ENCODE measurements around the gene RNF14. TPM values are rescaled to one million over a fixed set of nuclear protein-coding genes. Genes with fewer than 3 reads are reported as not detected.

Gene RNF14
- total and polyA plus RNA-seq, 10 of the 15 experiments (the other 5 are each of a cell fraction or from before 2014, with no cell fraction given), result 13.2 to 41.8 (median 28.3) TPM

DNA sequence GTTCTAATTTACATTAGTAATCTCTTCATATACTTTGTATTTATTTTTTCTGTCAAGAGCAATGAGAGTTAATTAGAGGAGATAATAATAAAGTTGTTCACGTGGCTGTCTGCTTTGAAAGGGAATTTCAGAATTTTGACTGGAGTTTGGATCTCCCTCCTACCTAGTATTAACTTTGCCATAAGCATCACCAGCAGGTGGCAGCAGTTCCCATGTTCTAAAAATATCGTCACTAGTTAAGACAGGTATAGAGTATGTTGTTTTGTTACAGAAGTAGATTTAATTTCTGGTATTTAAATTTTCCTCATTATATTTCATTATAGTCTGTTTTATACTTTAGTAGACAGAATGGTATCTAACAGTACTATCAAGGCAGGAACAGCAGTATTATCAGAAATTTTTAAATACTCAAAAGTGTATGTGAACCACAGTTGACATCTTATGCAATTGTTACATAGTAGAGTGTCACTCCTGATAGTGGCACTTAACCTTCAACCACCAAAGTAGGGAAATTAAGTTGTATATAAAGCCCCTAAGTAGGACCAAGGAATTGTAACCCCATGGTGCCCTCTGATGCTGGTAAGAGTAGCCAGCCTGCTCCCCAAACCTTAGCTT, 23.6 kb downstream of the RNF14 start:
- H3K9ac ChIP-seq (ENCODE audit: control insufficient read depth, insufficient read depth, low read length), result no peak overlapping the region
- intact Hi-C loops (cut with micrococcal nuclease; ENCODE audit: unreplicated experiment), result loop anchor here (1.0 to 2.0 kb wide), 2 partner anchors 22 to 152 kb away; no protein-coding TSS in a partner anchor
- no peak overlapping the region for H3K4me3 ChIP-seq
- ChIA-PET RAD21 (ENCODE audit: unreplicated experiment) (interaction anchor here (1.0 to 3.7 kb wide), 3 partner anchors 23 to 151 kb away, joined by 3 to 25 read pairs (median 24); no protein-coding TSS in a partner anchor), POLR2A (no interaction called here), SMC1A (ENCODE audit: uncharacterized antibody, unreplicated experiment) (interaction anchor here (1.0 to 7.0 kb wide), 7 partner anchors 16 to 300 kb away, joined by 3 to 67 read pairs (median 27); partner anchors contain the start of genes GNPDA1 and RNF14), CTCF (interaction anchor here (0.6 to 9.5 kb wide), 13 partner anchors 14 to 153 kb away, joined by 3 to 120 read pairs (median 6); partner anchors contain the start of genes GNPDA1 and RNF14)
- peaks cover 0 to 4% of the 10 kb centered on the region in 2 experiments; a peak in 1 of 4 replicates for H3K36me3 ChIP-seq (ENCODE audit: control insufficient read depth in 2 of 2, insufficient read depth in 2 of 2, low read length in 1 of 2)
- BruUV-seq (replicated peaks), result no TSS peak
- no peak overlapping the region for H3K27ac ChIP-seq (ENCODE audit: control insufficient read depth, insufficient read depth)
- ATAC-seq (peak; percentile 83), DNase-seq (ENCODE audit: low read depth, low spot score) (no peak), FAIRE-seq (peak; percentile 97)
- H3K4me1 ChIP-seq (ENCODE audit: control insufficient read depth, insufficient read depth, low read length), result no peaks in the 10 kb centered on the region
- H4K20me1 ChIP-seq (ENCODE audit: control insufficient read depth, insufficient read depth), result no peaks in the 10 kb centered on the region
- in situ Hi-C loops (cut with MboI), result loop anchor here (5.0 kb wide), 1 partner anchor 150 kb away; no protein-coding TSS in a partner anchor
- WGBS (ENCODE audit: insufficient coverage, insufficient replicate concordance, low lambda C conversion rate, missing lambda C conversion rate), result 3% methylated on average over 2 of the region's 2 CpGs
- TF ChIP-seq MEF2A (IDR thresholded peaks at IDR 0.05; ENCODE audit: insufficient read depth, low read depth, low read length) (peak; percentile 93), SP1 (IDR thresholded peaks at IDR 0.05; ENCODE audit: low read depth, low read length) (no peak), JUND (IDR thresholded peaks at IDR 0.05; ENCODE audit: low read depth, low read length) (no peak), NBN (IDR thresholded peaks at IDR 0.05) (no peak), SRF (IDR thresholded peaks at IDR 0.05; ENCODE audit: low read depth in 2 of 2, low read length in 2 of 2) (no peak), MEF2B (IDR thresholded peaks at IDR 0.05; ENCODE audit: partially characterized antibody, poor library complexity, severe bottlenecking) (peak; percentile 50), CTCF (IDR thresholded peaks at IDR 0.05 in 2 of 3, conservative IDR thresholded peaks at IDR 0.05 in 1 of 3; ENCODE audit: control insufficient read depth in 2 of 3, extremely low read depth in 1 of 3, insufficient read depth in 1 of 3, low read depth in 3 of 3, low read length in 3 of 3) (peak; percentile 60 to 71 (median 64)), PAX8 (IDR thresholded peaks at IDR 0.05) (no peak), CBX3 (IDR thresholded peaks at IDR 0.05; ENCODE audit: borderline replicate concordance, low read depth) (no peak), EP300 (IDR thresholded peaks at IDR 0.05; ENCODE audit: borderline replicate concordance in 1 of 2, control insufficient read depth in 1 of 2, low read depth in 2 of 2, low read length in 2 of 2) (no peak), RAD21 (IDR thresholded peaks at IDR 0.05; ENCODE audit: insufficient read depth, low read depth, low read length) (peak; percentile 64), NKRF (conservative IDR thresholded peaks at IDR 0.05) (no peak), SMC3 (IDR thresholded peaks at IDR 0.05; ENCODE audit: borderline replicate concordance, low read length) (peak; percentile 72; the same call in 1 of the 2 replicates), RUNX3 (IDR thresholded peaks at IDR 0.05; ENCODE audit: low read length) (no peak), ZNF24 (IDR thresholded peaks at IDR 0.05) (no peak)
- TF ChIP-seq, protein P1, sequence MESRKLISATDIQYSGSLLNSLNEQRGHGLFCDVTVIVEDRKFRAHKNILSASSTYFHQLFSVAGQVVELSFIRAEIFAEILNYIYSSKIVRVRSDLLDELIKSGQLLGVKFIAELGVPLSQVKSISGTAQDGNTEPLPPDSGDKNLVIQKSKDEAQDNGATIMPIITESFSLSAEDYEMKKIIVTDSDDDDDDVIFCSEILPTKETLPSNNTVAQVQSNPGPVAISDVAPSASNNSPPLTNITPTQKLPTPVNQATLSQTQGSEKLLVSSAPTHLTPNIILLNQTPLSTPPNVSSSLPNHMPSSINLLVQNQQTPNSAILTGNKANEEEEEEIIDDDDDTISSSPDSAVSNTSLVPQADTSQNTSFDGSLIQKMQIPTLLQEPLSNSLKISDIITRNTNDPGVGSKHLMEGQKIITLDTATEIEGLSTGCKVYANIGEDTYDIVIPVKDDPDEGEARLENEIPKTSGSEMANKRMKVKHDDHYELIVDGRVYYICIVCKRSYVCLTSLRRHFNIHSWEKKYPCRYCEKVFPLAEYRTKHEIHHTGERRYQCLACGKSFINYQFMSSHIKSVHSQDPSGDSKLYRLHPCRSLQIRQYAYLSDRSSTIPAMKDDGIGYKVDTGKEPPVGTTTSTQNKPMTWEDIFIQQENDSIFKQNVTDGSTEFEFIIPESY (IDR thresholded peaks at IDR 0.05), result no peak
- H3K9me3 ChIP-seq (replicated peaks; ENCODE audit: control insufficient read depth, insufficient read depth, low read length), result no peaks in the 10 kb centered on the region
- H3K4me2 ChIP-seq (ENCODE audit: control insufficient read depth, insufficient read depth), result no peak overlapping the region
- H3K27me3 ChIP-seq (replicated peaks in 1 of 2; ENCODE audit: control insufficient read depth in 2 of 2, insufficient read depth in 2 of 2, low read length in 1 of 2), result no peaks in the 10 kb centered on the region
- H2AFZ ChIP-seq (ENCODE audit: control insufficient read depth, low read depth, low read length), result no peak overlapping the region
- no peaks in the 10 kb centered on the region for H3K79me2 ChIP-seq (ENCODE audit: control insufficient read depth, insufficient read depth, low read length)
